Stimulated activated CD8-positive, alpha-beta memory T cell treated with anti-CD3 and anti-CD28 coated beads, Interleukin-4, amount 100 ng/mL, for 4 hours (primary cell): ENCODE measurements around the gene HNRNPA2B1.
"Not testable (repeated sequence)": the region's sequence is repeated elsewhere in the genome, so short reads cannot be mapped to it uniquely, and the experiment has no call there.

Experiments used
- DNase-seq, 2 donors: peaks; one replicate each; pipeline ENCODE4 v3.0.0-alpha.2; 2020; ENCODE audit warnings: low read depth in 2 of 2, low spot score in 1 of 2

HNRNPA2B1 gene

DNA sequence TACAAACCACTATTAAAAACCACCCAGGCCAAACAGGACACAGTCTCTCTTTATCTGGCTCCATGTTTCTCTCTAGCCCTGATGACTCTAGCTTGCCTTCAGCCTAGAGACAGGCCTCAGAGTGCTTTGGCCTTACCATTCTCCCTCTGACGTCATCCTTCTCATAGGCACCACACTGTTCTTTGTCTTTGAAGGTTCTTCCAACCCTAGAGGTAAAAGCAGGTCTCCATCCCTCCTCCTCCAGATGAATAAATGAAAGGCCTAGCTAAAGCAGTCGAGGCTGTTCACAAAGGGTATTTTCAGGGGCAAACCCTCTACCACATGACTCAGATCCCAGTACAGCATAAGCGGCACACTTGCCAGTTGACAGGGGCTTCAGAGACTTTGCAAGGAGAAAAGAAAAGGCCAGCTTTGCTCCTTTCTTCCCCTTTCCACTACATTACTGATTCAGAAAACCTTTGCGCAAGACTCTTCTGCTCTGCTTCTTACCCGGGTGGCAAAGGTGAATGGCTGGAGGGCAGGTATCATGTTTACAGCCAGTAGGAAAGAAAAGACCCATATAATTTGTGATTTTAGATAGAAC, 33.8 kb downstream of the HNRNPA2B1 start:
- no peak for DNase-seq

DNA sequence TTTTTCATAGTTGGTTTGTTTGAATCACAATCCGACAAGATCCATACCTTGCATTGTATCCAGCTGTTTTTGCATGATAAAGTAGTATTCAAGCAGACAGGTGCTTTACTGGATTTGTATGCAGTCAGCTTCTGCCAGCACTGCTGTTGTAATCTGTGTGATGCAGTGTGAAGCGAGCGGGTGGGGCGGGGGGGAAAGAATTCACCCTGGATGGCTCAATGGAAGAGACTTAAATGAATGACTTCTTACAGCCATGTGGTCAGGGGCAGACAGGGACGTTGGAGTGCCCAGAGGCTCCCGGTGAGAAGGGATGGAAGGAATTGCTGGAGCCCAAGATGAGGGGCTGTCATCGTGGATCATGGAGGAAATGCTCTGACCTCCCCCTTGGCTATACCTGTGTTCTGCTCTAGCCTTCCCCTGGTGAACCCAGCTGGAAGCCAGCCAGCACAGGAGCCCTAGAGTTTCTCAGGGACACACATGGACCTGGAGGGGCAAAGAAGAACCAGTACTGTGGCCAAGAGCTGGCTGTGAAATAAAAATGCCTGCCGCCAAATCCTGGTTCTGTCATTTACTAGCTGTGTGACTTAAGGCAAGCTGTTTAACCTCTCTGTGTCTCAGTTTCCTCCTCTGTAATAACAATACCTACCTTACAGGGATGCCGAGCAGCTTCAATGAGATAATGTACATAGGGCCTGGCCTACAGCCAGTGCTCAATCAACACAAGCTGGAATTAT, 34.4 kb downstream of the HNRNPA2B1 start:
- no peak for DNase-seq

DNA sequence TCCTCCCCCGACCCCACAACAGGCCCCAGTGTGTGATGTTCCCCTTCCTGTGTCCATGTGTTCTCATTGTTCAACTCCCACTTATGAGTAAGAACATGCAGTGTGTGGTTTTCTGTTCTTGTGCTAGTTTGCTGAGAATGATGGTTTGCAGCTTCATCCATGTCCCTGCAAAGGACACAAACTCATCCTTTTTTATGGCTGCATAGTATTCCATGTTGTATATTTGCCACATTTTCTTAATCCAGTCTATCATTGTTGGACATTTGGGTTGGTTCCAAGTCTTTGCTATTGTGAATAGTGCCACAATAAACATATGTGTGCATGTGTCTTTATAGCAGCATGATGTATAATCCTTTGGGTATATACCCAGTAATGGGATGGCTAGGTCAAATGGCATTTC, 36.7 kb downstream of the HNRNPA2B1 start:
- DNase-seq, result not testable (repeated sequence)

DNA sequence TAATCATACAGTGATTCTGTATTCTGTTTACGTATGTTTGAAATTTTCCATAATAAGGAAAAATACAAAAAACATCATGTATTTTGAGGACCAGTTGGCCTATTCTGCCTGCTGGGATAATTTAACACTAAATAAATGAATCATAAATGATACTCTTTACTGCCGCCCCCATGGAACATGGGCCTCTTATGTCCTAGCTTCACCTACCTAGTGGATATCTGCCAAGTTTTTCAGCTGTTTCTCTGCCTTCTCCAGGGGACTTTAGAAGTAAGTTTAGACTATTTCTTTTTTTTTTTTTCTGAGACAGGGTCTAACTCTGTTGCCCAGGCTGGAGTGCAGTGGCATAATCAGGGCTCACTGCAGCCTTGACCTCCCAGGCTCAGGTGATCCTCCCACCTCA, 38.1 kb downstream of the HNRNPA2B1 start:
- no peak for DNase-seq

DNA sequence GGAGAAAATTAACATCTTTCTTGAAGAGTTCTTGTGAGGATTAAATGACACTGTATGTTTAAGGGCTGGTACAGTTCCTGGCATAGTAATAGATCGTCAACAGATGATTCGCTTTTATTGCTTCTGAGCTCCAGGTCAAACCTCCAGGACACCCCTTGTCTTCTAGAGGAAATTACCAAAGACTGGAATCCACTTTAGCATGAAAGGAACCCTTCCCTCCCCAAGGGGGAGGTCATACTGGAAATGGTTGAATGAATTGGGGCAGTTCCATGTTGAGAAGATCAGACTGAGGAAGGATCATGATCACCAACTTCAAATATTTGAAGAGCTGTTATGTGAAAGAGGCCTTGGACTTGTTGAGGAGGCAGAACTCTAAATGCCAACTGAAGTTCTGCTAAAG, 39.6 kb downstream of the HNRNPA2B1 start:
- DNase-seq, result no peak

DNA sequence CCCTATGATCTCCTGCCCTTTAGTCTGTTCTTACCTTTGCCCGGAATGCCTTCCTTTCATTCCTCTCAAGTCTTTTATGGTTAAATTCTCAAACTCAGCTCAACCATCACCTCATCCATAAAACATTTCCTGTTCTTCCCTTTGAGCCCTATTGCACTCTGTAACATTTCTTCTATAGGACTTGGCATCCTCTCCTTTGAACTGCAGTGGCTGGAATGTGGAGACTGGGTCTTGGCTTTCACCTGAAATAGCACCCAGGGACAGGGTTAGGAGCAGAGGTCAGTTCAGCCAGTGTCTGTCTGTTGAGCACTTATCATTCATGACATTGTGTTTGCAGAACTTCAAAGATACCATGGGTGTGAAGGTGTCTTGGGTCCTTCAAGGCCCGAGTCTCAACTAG, 41.3 kb downstream of the HNRNPA2B1 start:
- DNase-seq, result no peak

DNA sequence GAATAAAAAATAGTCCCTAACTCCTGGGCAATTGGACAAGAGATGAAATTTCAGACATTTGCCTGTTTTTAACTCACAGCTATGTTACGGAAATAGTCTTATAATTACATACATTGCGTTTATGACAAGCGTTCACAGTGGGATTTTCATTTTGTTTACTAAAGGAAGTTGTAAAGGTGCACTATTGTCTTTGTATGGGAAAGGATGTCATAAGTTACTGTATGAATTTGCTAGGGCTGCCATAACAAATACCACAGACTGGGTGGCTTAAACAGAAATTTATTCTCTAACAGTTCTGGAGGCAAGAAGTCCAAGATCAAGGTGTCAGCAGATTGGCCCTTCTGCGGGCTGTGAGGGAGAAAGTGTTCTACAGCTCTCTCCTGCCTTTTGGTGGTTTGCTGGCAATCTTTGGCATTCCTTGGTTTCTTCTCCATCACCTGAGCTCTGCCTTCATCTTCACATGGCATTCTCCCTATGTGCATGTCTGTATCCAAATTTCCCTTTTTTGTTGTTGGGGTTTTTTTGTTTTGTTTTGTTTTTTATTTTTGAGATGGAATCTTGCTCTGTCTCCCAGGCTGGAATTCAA, 42.9 kb downstream of the HNRNPA2B1 start:
- DNase-seq, result no peak

DNA sequence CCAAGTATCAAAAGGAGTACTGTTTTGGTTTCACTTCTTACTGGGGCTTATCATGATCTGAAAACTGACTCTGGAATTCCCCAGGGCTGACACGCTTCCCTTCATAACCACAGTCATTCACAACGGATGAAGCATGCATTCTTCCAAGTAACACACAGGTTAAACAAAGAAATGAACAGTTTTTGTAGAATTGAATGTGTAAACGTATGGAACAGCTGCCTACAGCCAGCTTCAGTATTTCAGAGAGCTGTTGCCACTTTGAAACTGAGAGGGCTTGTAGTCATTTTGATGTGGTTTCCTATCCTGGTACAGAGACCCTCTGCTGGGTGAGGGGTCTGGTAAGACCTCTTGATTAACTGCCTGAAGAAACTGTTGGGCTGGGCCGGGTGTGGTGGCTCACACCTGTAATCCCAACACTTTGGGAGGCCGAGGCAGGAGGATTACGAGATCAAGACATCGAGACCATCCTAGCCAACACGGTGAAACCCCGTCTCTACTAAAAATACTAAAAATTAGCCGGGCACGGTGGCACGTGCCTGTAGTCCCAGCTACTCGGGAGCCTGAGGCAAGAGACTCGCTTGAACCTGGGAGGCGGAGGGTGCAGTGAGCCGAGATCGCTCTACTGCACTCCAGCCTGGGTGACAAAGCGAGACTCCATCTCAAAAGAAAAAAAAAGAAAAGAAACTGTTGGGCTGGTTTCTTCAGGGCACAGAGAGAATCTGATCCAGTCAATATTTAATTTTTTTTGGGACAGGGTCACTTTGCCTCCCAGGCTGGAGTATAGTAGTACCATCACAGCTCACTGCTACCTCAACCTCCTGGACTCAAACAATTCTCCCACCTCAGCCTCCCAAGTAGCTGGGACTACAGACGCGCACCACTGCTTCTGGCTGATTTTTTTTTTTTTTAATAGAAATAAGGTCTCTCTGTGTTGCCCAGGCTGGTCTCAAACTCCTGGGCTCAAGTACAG, 43.8 kb downstream of the HNRNPA2B1 start:
- DNase-seq, result peak in 1 of 2 donors; percentile 30

DNA sequence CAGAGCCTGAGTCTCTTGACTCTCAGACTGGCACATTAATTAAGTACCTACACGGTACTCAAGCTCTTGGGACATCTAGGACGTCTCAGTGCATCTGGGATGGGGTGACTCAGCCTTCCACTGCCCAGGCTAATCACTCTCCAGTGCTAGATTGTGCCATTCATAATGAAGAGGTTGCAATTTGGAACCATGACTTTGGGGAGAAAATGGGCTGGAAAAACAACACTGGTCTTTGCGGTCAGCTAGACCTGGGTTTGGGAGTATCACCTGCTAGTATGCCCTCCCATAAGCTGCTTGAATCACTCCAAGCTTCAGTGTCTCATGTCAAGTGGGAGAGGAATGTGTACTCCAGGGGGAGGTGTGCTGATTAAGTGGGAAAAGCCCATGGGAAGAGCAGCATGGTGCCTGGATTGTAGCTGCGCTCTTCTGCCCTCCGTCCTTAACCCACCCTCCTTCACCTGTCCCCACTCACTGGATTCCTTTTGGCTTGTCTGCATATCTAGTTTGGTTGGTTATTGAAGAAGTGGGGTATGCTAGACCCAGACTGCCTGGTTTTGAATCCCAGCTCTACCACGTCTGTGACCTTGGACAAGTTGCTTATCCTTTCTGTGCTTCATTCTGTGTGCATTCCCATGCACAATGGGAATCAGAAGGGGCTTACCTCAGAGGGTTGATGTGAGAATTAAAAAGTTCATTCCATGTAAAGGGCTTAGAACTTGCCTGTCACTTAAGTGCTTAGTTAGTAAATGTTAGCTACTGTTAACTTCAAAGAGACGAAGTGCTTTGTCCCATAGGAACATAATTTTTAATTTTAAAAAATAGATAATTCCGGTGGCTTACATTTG, 44.8 kb downstream of the HNRNPA2B1 start:
- no peak for DNase-seq

DNA sequence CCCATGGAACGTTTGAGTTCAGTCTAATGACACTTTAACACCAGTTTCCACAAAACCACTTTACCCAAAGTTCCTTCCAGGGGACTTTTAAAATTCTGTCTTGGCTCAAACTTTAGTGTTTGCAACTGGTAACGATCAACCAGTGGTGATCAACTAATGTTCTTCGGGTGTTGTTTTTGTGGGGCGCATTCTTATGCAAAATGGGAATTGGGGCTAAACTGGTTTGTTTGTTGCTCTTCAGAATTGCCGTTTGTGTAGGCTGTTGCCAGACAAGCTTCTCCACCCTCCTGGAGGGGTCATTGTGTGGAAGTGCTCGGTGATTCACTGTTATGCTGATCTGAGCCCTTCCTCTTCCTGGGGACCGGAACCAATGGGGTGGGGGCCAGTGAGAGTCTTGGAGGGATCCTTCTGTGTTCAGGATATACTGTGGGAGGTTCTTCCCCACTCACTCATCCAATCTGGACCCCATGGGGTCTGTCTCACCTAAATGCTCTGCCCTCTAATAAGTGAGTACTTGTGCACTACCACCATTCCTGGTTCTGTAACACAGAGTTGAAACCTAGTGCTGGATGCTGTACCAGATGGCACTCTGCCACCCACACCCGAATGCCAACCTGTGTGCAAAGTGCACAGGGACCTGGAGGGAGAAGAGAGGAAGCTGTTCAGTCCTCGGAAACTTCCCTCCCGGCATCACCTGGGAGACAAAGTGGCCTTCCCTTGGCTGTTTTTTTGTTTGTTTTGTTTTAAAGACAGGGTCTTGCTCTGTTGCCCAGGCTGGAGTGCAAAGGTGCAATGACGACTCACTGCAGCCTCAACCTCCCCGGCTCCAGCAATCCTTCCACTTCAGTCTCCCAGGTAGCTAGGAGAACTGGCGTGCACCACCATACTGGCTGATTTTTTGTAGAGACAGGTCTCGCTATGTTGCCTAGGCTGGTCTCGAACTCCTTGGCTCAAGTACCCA, 46.4 kb downstream of the HNRNPA2B1 start:
- DNase-seq, result no peak

DNA sequence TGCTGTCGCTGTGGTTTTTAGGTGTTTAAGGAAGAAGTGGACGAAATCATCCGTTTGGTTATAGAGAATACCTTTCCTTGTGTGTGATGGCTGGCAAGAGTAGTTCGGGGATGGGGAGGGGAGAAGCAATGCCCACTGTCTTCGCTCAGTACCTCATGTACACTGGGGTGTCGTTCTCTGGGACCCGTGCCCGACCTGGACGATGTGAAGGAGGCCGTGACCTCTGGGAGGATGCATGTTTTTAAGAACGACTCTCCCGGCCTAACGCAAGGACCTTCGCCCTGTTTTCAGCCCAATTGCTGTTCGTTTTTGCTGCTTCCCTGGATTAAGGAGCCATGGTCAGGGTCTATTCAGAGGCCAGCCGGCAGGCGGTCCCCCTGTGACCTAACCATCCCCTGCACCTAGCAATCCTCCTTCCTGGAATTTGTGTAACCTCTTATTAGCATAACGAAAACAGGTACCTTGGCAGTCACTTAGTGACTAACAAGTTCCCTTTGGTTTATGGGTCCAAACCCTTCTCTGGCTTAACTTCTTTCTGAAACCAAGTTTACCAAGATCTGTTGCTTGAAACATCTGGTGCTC, 47.2 kb downstream of the HNRNPA2B1 start:
- no peak for DNase-seq

DNA sequence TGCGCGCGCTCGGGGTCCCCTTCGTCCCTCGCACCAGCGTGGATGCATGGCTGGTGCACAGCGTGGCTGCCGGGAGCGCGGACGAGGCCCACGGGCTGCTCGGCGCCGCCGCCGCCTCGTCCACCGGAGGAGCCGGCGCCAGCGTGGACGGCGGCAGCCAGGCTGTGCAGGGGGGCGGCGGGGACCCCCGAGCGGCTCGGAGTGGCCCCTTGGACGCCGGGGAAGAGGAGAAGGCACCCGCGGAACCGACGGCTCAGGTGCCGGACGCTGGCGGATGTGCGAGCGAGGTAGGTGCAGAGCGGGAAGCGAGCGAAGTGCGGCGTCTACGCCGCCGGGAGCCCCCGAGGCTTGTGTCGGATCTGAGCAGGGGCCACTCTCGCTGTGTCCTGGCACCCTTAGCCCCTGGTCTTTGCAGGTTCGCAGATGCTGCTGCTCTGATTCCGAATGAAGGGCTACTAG, 47.7 kb downstream of the HNRNPA2B1 start:
- DNase-seq, result not testable (repeated sequence)

DNA sequence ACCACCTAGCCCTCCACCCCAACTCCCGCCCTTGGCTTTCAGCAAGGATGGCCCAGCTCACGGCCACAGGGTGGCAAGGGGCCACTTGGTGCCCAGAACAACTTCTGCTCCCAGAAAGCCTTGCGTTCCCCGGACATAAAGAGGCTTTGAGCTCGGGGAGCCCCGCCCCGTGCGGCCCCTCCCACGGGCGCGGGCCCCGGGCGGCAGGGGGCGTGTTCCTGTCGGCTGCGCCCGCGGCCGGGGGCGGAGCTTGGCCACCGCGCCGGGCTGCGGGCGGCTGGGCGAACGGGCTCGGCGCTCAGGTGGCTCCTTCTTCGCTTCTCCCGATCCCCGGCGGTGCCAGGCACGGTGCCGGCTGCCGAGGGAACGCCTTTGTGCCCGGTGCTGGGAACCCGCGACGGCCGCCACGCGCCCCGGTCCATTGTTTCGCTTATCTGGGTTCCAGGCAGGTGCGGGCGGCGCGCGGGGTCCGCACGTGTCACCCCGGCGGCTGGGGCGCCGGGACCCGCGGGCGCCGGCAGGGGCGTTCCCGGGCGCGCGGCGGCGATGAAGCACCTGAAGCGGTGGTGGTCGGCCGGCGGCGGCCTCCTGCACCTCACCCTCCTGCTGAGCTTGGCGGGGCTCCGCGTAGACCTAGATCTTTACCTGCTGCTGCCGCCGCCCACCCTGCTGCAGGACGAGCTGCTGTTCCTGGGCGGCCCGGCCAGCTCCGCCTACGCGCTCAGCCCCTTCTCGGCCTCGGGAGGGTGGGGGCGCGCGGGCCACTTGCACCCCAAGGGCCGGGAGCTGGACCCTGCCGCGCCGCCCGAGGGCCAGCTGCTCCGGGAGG, 48.4 kb downstream of the HNRNPA2B1 start, which contains the start of gene NFE2L3:
Gene NFE2L3, plus strand, starts transcription at position 246 of the 829 bp plus-strand sequence. Its CDS starts 301 bp downstream, at position 547.
- peak; percentile 45 to 64 for DNase-seq

DNA sequence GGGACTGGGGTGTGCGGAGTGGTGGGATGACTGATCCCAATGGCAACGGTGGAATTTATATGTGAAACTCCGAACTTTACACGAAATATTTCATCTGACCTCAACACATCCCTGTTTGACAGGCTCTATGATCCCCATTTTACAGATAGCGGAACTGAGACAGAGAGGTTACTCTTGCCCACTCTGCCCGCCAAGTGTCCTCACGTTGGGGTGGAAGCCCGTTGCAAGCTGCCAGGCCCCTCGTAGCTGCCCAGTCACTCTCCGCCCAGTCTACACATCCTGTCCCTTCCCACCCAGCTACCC, 48.9 kb downstream of the HNRNPA2B1 start:
- no peak for DNase-seq

DNA sequence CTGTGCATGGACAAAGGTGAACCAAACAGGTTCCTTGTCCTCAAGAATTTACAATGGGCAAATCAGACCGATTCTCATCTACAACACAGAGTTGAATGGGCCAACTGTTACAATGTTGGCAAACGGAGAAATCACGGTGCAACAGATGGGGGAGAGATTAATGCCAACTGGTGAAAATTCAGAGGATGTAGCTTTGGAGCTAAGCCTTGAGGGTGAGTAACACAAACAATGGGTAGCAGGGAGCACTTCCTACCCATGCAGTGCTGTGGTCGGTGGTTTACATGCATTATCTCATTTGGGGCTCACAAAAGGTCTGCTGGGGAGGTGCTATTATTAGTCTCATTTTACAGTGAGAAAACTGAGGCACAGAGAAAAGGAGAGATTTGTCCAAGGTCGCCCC, 49.5 kb downstream of the HNRNPA2B1 start:
- DNase-seq, result no peak

DNA sequence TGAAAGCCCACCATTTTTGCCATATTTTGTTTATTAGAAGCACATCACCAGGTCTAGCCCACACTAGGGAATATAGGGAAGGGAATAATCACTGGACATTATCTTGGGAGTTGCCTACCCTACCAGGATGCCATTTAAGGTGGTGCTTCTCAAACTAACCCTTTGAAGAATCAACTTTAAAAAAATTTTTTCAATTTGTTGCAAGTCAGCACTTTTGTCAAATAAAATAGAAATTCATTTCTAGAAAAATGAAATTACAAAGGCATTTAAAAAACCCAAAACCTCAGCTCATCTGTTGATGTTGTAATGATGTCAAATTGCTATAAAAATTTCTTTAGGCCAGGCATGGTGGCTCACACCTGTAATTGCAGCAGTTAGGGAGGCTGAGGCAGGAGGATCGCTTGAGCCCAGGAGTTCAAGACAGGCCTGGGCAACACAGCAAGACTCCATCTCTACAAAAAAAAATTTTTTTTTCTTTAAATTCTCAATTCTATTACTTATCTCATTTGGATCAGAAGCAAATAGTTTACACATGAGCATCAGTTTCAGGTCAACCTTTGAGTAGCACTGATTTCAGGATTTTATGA, 51.1 kb downstream of the HNRNPA2B1 start:
- no peak for DNase-seq

DNA sequence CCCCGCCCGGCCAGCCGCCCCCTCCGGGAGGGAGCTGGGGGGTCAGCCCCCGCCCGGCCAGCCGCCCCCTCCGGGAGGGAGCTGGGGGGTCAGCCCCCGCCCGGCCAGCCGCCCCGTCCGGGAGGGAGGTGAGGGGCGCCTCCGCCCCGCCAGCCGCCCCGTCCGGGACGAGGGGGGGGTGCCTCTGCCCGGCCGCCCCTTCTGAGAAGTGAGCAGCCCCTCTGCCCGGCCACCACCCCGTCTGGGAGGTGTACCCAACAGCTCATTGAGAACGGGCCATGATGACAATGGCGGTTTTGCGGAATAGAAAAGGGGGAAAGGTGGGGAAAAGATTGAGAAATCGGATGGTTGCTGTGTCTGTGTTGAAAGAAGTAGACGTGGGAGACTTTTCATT, 52.2 kb downstream of the HNRNPA2B1 start:
- not testable (repeated sequence) for DNase-seq
